WTC11 (cell line): ENCODE data around the gene FANK1. TPM values are rescaled to one million over a fixed set of nuclear protein-coding genes. Genes with fewer than 3 reads are reported as not detected.

ENCODE experiments used
- ATAC-seq: fragments of 200-7000 bp; cut with Tn5 transposase; 2 replicates; pipeline ENCODE4 v1.10.0; 2021; ENCODE audit warnings: mild to moderate bottlenecking, moderate library complexity
- CTCF ChIA-PET: fragments of 300-600 bp; sonication (Branson Sonifier 250); formaldehyde crosslinking; loops from one replicate; lab custom pipeline; 2021; ENCODE audit warnings: antibody characterized with exemption; lab: Charles Lee
- POLR2A ChIA-PET: fragments of 350-600 bp; sonication (Branson Sonifier 250); formaldehyde crosslinking; loops from one replicate; lab custom pipeline; 2021; ENCODE audit warnings: antibody characterized with exemption; lab: Charles Lee
- DNase-seq: peaks from one replicate; pipeline ENCODE4 v3.0.0; 2021; ENCODE audit warnings: low spot score
- H3K27ac Mint-ChIP-seq: 2 replicates; pipeline ENCODE4 v1.8.0; 2021; ENCODE audit warnings: mixed read lengths
- H3K27me3 Mint-ChIP-seq: 2 replicates; pipeline ENCODE4 v1.8.0; 2021; ENCODE audit warnings: low read depth, mild to moderate bottlenecking, moderate library complexity, mixed read lengths
- H3K36me3 Mint-ChIP-seq: 2 replicates; pipeline ENCODE4 v1.8.0; 2021; ENCODE audit warnings: mixed read lengths
- H3K4me1 Mint-ChIP-seq: 2 replicates; pipeline ENCODE4 v1.8.0; 2022; ENCODE audit warnings: mixed read lengths
- H3K4me3 Mint-ChIP-seq: 2 replicates; pipeline ENCODE4 v1.8.0; 2021; ENCODE audit warnings: mild to moderate bottlenecking, moderate library complexity, mixed read lengths
- H3K9me3 Mint-ChIP-seq: 2 replicates; pipeline ENCODE4 v1.8.0; 2021; ENCODE audit warnings: mixed read lengths
- CREB1 ChIP-seq: sonication (generic); formaldehyde crosslinking; IDR thresholded peaks from 2 replicates; pipeline ENCODE4 v1.8.0; 2023; ENCODE audit warnings: mild to moderate bottlenecking, missing genetic modification reagents
- FOXP1 ChIP-seq: sonication (generic); formaldehyde crosslinking; IDR thresholded peaks from 2 replicates; pipeline ENCODE4 v1.8.0; 2022; ENCODE audit warnings: missing genetic modification reagents, mild to moderate bottlenecking, moderate library complexity, borderline replicate concordance
- IRF2 ChIP-seq: sonication (generic); formaldehyde crosslinking; IDR thresholded peaks from 2 replicates; pipeline ENCODE4 v1.8.0; 2022; ENCODE audit warnings: low read depth, missing genetic modification reagents, borderline replicate concordance
- NFE2L1 ChIP-seq: sonication (generic); formaldehyde crosslinking; IDR thresholded peaks from 2 replicates; pipeline ENCODE4 v1.8.1; 2023; ENCODE audit warnings: missing genetic modification reagents
- NR2C2 ChIP-seq: sonication (generic); formaldehyde crosslinking; IDR thresholded peaks from 2 replicates; pipeline ENCODE4 v1.8.0; 2022; ENCODE audit warnings: mild to moderate bottlenecking, missing genetic modification reagents
- RORB ChIP-seq: fragments of 250-450 bp; sonication (Bioruptor Pico); IDR thresholded peaks from 2 replicates; pipeline ENCODE4 v1.9.0; 2021; ENCODE audit warnings: mild to moderate bottlenecking
- TEAD1 ChIP-seq: sonication (generic); formaldehyde crosslinking; IDR thresholded peaks from 2 replicates; pipeline ENCODE4 v1.8.0; 2022; ENCODE audit warnings: mild to moderate bottlenecking, missing genetic modification reagents
- TP53 ChIP-seq: sonication (generic); formaldehyde crosslinking; IDR thresholded peaks from 2 replicates; pipeline ENCODE4 v1.8.1; 2023; ENCODE audit warnings: mild to moderate bottlenecking, missing genetic modification reagents
- total RNA-seq: library from RNA; stranded (reverse); gene quantifications from 3 replicates; pipeline ENCODE4 v1.2.3, GENCODE V29; 2021
- TF ChIP-seq, protein P1 (sequence below): sonication (generic); formaldehyde crosslinking; IDR thresholded peaks from 2 replicates; pipeline ENCODE4 v1.8.0; 2022; ENCODE audit warnings: mild to moderate bottlenecking, missing genetic modification reagents
- TF ChIP-seq, protein P2 (sequence below): sonication (generic); formaldehyde crosslinking; IDR thresholded peaks from 2 replicates; pipeline ENCODE4 v1.8.1; 2022; ENCODE audit warnings: mild to moderate bottlenecking, moderate library complexity, missing genetic modification reagents
- TF ChIP-seq, protein P3 (sequence below): sonication (generic); formaldehyde crosslinking; IDR thresholded peaks from 2 replicates; pipeline ENCODE4 v1.8.1; 2023; ENCODE audit warnings: mild to moderate bottlenecking, missing genetic modification reagents, moderate library complexity
- TF ChIP-seq, protein P4 (sequence below): fragments of 250-450 bp; sonication (Bioruptor Pico); IDR thresholded peaks from 2 replicates; pipeline ENCODE4 v1.9.0; 2021; ENCODE audit warnings: mild to moderate bottlenecking, borderline replicate concordance
- TF ChIP-seq, protein P5 (sequence below): sonication (generic); formaldehyde crosslinking; conservative IDR thresholded peaks from 2 replicates; pipeline ENCODE4 v1.8.1; 2023; ENCODE audit warnings: mild to moderate bottlenecking, low read depth, missing genetic modification reagents, moderate library complexity
- TF ChIP-seq, protein P6 (sequence below): fragments of 250-450 bp; sonication (Bioruptor Pico); IDR thresholded peaks from 2 replicates; pipeline ENCODE4 v2.1.2; 2022; ENCODE audit warnings: mild to moderate bottlenecking, moderate library complexity

The FANK1 gene
- total RNA-seq, 1 experiment from 2014 or later: 3.4 TPM

DNA sequence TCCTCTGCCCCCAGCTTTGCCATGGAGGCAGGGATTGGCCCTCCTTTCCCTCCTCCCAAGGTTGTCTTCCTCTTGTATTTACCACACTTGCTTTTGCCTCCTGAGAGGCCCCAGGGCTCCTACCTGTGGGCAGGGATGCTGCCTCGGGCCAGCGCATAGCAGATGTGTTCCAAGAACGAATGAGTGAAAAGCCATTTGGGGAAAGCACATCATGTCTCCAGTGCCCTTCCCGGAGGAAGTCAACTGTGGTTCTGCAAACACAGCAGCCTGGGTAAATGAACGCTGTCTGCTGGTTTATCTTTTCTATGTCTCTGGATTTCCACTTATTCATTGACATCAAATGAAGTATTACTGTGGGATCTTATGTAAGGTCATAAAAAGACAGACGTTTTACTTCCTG, 161.7 kb downstream of the FANK1 start:
- H3K36me3 Mint-ChIP-seq: no peaks in the 10 kb centered on the region; the same call in 1 of the 2 replicates
- POLR2A ChIA-PET: no interaction called here
- peaks cover 11% of the 10 kb centered on the region for H3K4me1 Mint-ChIP-seq
- no peak for DNase-seq
- ATAC-seq: no peak
- TF ChIP-seq NR2C2 (CRISPR knock-in tag) (no peak), FOXP1 (CRISPR knock-in tag) (no peak), TP53 (CRISPR knock-in tag) (no peak), IRF2 (CRISPR knock-in tag) (no peak), NFE2L1 (CRISPR knock-in tag) (no peak)
- TF ChIP-seq, protein P1, sequence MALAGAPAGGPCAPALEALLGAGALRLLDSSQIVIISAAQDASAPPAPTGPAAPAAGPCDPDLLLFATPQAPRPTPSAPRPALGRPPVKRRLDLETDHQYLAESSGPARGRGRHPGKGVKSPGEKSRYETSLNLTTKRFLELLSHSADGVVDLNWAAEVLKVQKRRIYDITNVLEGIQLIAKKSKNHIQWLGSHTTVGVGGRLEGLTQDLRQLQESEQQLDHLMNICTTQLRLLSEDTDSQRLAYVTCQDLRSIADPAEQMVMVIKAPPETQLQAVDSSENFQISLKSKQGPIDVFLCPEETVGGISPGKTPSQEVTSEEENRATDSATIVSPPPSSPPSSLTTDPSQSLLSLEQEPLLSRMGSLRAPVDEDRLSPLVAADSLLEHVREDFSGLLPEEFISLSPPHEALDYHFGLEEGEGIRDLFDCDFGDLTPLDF: no peak
- TF ChIP-seq, protein P2, sequence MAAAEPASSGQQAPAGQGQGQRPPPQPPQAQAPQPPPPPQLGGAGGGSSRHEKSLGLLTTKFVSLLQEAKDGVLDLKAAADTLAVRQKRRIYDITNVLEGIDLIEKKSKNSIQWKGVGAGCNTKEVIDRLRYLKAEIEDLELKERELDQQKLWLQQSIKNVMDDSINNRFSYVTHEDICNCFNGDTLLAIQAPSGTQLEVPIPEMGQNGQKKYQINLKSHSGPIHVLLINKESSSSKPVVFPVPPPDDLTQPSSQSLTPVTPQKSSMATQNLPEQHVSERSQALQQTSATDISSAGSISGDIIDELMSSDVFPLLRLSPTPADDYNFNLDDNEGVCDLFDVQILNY (CRISPR knock-in tag): no peak
- TF ChIP-seq, protein P3, sequence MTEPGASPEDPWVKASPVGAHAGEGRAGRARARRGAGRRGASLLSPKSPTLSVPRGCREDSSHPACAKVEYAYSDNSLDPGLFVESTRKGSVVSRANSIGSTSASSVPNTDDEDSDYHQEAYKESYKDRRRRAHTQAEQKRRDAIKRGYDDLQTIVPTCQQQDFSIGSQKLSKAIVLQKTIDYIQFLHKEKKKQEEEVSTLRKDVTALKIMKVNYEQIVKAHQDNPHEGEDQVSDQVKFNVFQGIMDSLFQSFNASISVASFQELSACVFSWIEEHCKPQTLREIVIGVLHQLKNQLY (CRISPR knock-in tag): no peak
- TF ChIP-seq, protein P4, sequence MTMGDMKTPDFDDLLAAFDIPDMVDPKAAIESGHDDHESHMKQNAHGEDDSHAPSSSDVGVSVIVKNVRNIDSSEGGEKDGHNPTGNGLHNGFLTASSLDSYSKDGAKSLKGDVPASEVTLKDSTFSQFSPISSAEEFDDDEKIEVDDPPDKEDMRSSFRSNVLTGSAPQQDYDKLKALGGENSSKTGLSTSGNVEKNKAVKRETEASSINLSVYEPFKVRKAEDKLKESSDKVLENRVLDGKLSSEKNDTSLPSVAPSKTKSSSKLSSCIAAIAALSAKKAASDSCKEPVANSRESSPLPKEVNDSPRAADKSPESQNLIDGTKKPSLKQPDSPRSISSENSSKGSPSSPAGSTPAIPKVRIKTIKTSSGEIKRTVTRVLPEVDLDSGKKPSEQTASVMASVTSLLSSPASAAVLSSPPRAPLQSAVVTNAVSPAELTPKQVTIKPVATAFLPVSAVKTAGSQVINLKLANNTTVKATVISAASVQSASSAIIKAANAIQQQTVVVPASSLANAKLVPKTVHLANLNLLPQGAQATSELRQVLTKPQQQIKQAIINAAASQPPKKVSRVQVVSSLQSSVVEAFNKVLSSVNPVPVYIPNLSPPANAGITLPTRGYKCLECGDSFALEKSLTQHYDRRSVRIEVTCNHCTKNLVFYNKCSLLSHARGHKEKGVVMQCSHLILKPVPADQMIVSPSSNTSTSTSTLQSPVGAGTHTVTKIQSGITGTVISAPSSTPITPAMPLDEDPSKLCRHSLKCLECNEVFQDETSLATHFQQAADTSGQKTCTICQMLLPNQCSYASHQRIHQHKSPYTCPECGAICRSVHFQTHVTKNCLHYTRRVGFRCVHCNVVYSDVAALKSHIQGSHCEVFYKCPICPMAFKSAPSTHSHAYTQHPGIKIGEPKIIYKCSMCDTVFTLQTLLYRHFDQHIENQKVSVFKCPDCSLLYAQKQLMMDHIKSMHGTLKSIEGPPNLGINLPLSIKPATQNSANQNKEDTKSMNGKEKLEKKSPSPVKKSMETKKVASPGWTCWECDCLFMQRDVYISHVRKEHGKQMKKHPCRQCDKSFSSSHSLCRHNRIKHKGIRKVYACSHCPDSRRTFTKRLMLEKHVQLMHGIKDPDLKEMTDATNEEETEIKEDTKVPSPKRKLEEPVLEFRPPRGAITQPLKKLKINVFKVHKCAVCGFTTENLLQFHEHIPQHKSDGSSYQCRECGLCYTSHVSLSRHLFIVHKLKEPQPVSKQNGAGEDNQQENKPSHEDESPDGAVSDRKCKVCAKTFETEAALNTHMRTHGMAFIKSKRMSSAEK (CRISPR knock-in tag): no peak
- TF ChIP-seq, protein P5, sequence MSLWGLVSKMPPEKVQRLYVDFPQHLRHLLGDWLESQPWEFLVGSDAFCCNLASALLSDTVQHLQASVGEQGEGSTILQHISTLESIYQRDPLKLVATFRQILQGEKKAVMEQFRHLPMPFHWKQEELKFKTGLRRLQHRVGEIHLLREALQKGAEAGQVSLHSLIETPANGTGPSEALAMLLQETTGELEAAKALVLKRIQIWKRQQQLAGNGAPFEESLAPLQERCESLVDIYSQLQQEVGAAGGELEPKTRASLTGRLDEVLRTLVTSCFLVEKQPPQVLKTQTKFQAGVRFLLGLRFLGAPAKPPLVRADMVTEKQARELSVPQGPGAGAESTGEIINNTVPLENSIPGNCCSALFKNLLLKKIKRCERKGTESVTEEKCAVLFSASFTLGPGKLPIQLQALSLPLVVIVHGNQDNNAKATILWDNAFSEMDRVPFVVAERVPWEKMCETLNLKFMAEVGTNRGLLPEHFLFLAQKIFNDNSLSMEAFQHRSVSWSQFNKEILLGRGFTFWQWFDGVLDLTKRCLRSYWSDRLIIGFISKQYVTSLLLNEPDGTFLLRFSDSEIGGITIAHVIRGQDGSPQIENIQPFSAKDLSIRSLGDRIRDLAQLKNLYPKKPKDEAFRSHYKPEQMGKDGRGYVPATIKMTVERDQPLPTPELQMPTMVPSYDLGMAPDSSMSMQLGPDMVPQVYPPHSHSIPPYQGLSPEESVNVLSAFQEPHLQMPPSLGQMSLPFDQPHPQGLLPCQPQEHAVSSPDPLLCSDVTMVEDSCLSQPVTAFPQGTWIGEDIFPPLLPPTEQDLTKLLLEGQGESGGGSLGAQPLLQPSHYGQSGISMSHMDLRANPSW (CRISPR knock-in tag): no peak
- peaks cover 6% of the 10 kb centered on the region for H3K9me3 Mint-ChIP-seq
- no peak overlapping the region for H3K27ac Mint-ChIP-seq
- H3K4me3 Mint-ChIP-seq: no peak overlapping the region
- no peaks in the 10 kb centered on the region for H3K27me3 Mint-ChIP-seq
- CTCF ChIA-PET: no interaction called here

DNA sequence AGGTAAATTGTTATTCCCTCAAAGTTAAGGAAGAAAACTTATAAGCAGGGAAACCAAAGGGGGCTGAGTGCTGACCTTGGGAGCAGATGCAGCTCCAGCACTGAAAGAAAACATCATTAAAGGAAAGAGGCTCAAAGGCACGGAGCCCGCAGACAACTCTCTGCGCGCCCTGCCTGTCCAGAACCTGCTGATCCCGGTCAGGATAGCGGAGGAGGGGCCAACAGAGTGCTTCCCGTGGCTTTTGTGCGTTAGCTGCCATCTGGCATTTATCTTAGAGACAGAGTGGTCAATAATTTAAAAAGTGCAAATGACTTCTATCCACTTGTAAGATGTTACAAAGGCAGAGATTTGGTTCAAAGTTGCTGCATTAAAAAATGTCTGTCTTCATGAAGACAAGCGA, 162.1 kb downstream of the FANK1 start:
- H3K27ac Mint-ChIP-seq: no peak overlapping the region
- POLR2A ChIA-PET: no interaction called here

More for the DNA sequence above, 162.1 kb downstream of the FANK1 start:
- Mint-ChIP-seq H3K9me3 (peaks cover 6% of the 10 kb centered on the region), H3K4me1 (peaks cover 11% of the 10 kb centered on the region), H3K4me3 (no peak overlapping the region), H3K27me3 (no peaks in the 10 kb centered on the region), H3K36me3 (no peaks in the 10 kb centered on the region; the same call in 1 of the 2 replicates)
- no peak for TF ChIP-seq RORB
- no peak for TF ChIP-seq CREB1
- TF ChIP-seq, protein P6, sequence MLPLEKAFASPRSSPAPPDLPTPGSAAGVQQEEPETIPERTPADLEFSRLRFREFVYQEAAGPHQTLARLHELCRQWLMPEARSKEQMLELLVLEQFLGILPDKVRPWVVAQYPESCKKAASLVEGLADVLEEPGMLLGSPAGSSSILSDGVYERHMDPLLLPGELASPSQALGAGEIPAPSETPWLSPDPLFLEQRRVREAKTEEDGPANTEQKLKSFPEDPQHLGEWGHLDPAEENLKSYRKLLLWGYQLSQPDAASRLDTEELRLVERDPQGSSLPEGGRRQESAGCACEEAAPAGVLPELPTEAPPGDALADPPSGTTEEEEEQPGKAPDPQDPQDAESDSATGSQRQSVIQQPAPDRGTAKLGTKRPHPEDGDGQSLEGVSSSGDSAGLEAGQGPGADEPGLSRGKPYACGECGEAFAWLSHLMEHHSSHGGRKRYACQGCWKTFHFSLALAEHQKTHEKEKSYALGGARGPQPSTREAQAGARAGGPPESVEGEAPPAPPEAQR: no peak
- no peak for TF ChIP-seq TEAD1 (CRISPR knock-in tag)
- CTCF ChIA-PET: interaction anchor here (0.5 kb wide), 1 partner anchor 134 kb away, joined by 3 read pairs; no protein-coding TSS in a partner anchor
- peak; percentile 47; the same call in 1 of the 2 replicates for ATAC-seq
- DNase-seq: no peak

Other genes with a start within 250 kb of the FANK1 start
- gene TEX36, start 213.4 kb upstream of the FANK1 start, total RNA-seq: not detected in 3 replicates
- gene EDRF1, start 176.9 kb upstream of the FANK1 start, total RNA-seq: 27.5 to 32.9 TPM (median 29.2 TPM) in 3 replicates
- not detected in 3 replicates for gene MMP21, start 120.7 kb upstream of the FANK1 start, total RNA-seq
- 46.9 to 49.7 TPM (median 48.7 TPM) in 3 replicates for gene UROS, start 73.3 kb upstream of the FANK1 start, total RNA-seq
- 95.3 to 102 TPM (median 96.4 TPM) in 3 replicates for gene BCCIP, start 73.0 kb upstream of the FANK1 start, total RNA-seq
- gene DHX32, start 15.3 kb upstream of the FANK1 start, total RNA-seq: 22.7 to 28.0 TPM (median 25.6 TPM) in 3 replicates